ENCODE data around the gene GALNT1. TPM values are rescaled to one million over a fixed set of nuclear protein-coding genes. Genes with fewer than 3 reads are reported as not detected.

The GALNT1 gene
- total RNA-seq, 1 experiment from 2014 or later: 54.7 TPM

GRCh38 chr18:35577045-35577848 lies 4.3 kb upstream of the GALNT1 start:
- POLR2A ChIA-PET: no interaction called here
- TF ChIP-seq SP1 (IDR thresholded peaks at IDR 0.05; ENCODE audit: low read depth) (no peak), CBX3 (IDR thresholded peaks at IDR 0.05; ENCODE audit: low read depth) (no peak), TCF7L2 (IDR thresholded peaks at IDR 0.05; ENCODE audit: borderline replicate concordance, extremely low read depth, insufficient read depth, insufficient read length) (no peak), CEBPB (IDR thresholded peaks at IDR 0.05; ENCODE audit: low read depth) (no peak), RAD21 (IDR thresholded peaks at IDR 0.05; ENCODE audit: low read depth) (no peak), POLR2A (IDR thresholded peaks at IDR 0.05; ENCODE audit: borderline replicate concordance, extremely low read depth, insufficient read depth, insufficient read length) (no peak), ELF1 (IDR thresholded peaks at IDR 0.05; ENCODE audit: borderline replicate concordance, low read depth) (no peak), JUND (IDR thresholded peaks at IDR 0.05) (no peak), MAX (IDR thresholded peaks at IDR 0.05) (no peak), FOSL1 (IDR thresholded peaks at IDR 0.05; ENCODE audit: low read depth) (no peak), ZNF274 (IDR thresholded peaks at IDR 0.05; ENCODE audit: low read depth, low read length) (no peak), SIN3A (IDR thresholded peaks at IDR 0.05; ENCODE audit: low read depth) (no peak), ZBTB33 (IDR thresholded peaks at IDR 0.05; ENCODE audit: extremely low read depth, insufficient replicate concordance, low read length) (no peak), REST (IDR thresholded peaks at IDR 0.05; ENCODE audit: low read depth) (no peak), POLR2AphosphoS5 (IDR thresholded peaks at IDR 0.05; ENCODE audit: low read depth, low read length) (no peak), YY1 (IDR thresholded peaks at IDR 0.05; ENCODE audit: extremely low read depth, insufficient replicate concordance, low read depth, low read length) (no peak)
- TF ChIP-seq, protein P1, sequence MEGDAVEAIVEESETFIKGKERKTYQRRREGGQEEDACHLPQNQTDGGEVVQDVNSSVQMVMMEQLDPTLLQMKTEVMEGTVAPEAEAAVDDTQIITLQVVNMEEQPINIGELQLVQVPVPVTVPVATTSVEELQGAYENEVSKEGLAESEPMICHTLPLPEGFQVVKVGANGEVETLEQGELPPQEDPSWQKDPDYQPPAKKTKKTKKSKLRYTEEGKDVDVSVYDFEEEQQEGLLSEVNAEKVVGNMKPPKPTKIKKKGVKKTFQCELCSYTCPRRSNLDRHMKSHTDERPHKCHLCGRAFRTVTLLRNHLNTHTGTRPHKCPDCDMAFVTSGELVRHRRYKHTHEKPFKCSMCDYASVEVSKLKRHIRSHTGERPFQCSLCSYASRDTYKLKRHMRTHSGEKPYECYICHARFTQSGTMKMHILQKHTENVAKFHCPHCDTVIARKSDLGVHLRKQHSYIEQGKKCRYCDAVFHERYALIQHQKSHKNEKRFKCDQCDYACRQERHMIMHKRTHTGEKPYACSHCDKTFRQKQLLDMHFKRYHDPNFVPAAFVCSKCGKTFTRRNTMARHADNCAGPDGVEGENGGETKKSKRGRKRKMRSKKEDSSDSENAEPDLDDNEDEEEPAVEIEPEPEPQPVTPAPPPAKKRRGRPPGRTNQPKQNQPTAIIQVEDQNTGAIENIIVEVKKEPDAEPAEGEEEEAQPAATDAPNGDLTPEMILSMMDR (IDR thresholded peaks at IDR 0.05 in 2 of 3, conservative IDR thresholded peaks at IDR 0.05 in 1 of 3; ENCODE audit: borderline replicate concordance in 1 of 3, insufficient read depth in 1 of 3, low read depth in 2 of 3, low read length in 2 of 3): no peak
- Histone ChIP-seq H3K4me3 (replicated peaks in 1 of 2; ENCODE audit: low read depth in 1 of 2, low read length in 2 of 2) (no peak overlapping the region), H3K9me3 (ENCODE audit: control insufficient read depth in 1 of 2, insufficient read depth in 1 of 2, low read depth in 1 of 2, low read length in 2 of 2) (peaks cover 0 to 3% of the 10 kb centered on the region in 2 experiments; a peak in 1 of 4 replicates), H3K36me3 (ENCODE audit: control insufficient read depth in 1 of 2, insufficient read depth in 2 of 2, low read length in 2 of 2) (no peaks in the 10 kb centered on the region), H3K9me2 (ENCODE audit: insufficient read depth) (no peaks in the 10 kb centered on the region), H4K20me1 (ENCODE audit: insufficient read depth) (no peaks in the 10 kb centered on the region), H3K9ac (ENCODE audit: low read length) (no peak overlapping the region), H3K79me2 (ENCODE audit: insufficient read depth, low read length) (peaks cover 4% of the 10 kb centered on the region), H2AFZ (ENCODE audit: low read depth, low read length, poor library complexity, severe bottlenecking) (no peak overlapping the region), H3K27ac (ENCODE audit: low read depth, low read length) (no peak overlapping the region), H3K27me3 (ENCODE audit: insufficient read depth, low read length) (no peaks in the 10 kb centered on the region), H3K4me2 (ENCODE audit: low read length) (no peak overlapping the region), H3K4me1 (ENCODE audit: control insufficient read depth in 1 of 2, insufficient read depth in 2 of 2, low read length in 2 of 2) (peaks cover 0 to 5% of the 10 kb centered on the region in 2 experiments; a peak in 3 of 4 replicates)
- intact Hi-C loops (cut with micrococcal nuclease): no loop called here
- BruUV-seq (replicated peaks): no TSS peak
- no peak for DNase-seq (ENCODE audit: low read depth, low spot score)
- RAD21 ChIA-PET (ENCODE audit: low non-redundant PET in 1 of 2, low total read pairs in 2 of 2, uncharacterized antibody in 2 of 2, unreplicated experiment in 2 of 2): no interaction called here
- CTCF ChIA-PET: no interaction called here
- ATAC-seq: no peak
